Muscle of leg (tissue), 16 donors: ENCODE measurements around the gene PRAMEF10. TPM values are rescaled to one million over a fixed set of nuclear protein-coding genes. Genes with fewer than 3 reads are reported as not detected.
"Not testable (repeated sequence)": the region's sequence is repeated elsewhere in the genome, so short reads cannot be mapped to it uniquely, and the experiment has no call there.

Source experiments
- DNase-seq: peaks from one replicate; pipeline ENCODE4 v3.0.0; 2013
- H3K27ac ChIP-seq: one replicate; pipeline ENCODE4 v1.5.1; 2013; ENCODE audit warnings: mild to moderate bottlenecking, low read length, control low read depth
- H3K27me3 ChIP-seq: one replicate; pipeline ENCODE4 v1.6.1; 2013; ENCODE audit warnings: low read length; ENCODE audit not compliant: control insufficient read depth, insufficient read depth
- H3K36me3 ChIP-seq: one replicate; pipeline ENCODE4 v1.6.1; 2013; ENCODE audit warnings: low read length; ENCODE audit not compliant: control insufficient read depth, insufficient read depth
- H3K4me1 ChIP-seq: one replicate; pipeline ENCODE4 v1.6.1; 2013; ENCODE audit warnings: low read length; ENCODE audit not compliant: control insufficient read depth, insufficient read depth
- H3K4me3 ChIP-seq: one replicate; pipeline ENCODE4 v1.5.1; 2013; ENCODE audit warnings: low read length, control low read depth
- H3K9me3 ChIP-seq: replicated peaks from 2 replicates; pipeline ENCODE4 v1.6.1; 2013; ENCODE audit warnings: low read depth, low read length; ENCODE audit not compliant: control insufficient read depth
- WGBS: methylation state at CpG from one replicate; pipeline ENCODE4 v1.1.5; 2013; ENCODE audit warnings: missing lambda C conversion rate; ENCODE audit not compliant: insufficient coverage; 5-methylcytosine and 5-hydroxymethylcytosine counted together
- long read RNA-seq, 11 donors: transcript quantifications; one replicate each; lab custom pipeline, GENCODE V29; 2026
- polyA plus RNA-seq, 8 donors: library from polyadenylated mRNA; unstranded; fragments of 120-200 nt; gene quantifications; one replicate each; pipeline versions ENCODE4 v1.2.1 to v1.2.3, GENCODE V29; 2013; ENCODE audit warnings: inconsistent platforms in 1 of 8, low replicate concordance in 1 of 8; ENCODE audit not compliant: insufficient read length in 8 of 8, insufficient read depth in 1 of 8
- total RNA-seq: library from RNA; stranded (reverse); fragments of 120-200 nt; gene quantifications from one replicate; pipeline ENCODE4 v1.2.4, GENCODE V29; 2013

Gene PRAMEF10
- total RNA-seq (not detected), polyA plus RNA-seq (not detected)
- long read RNA-seq, donor 1 = 0 reads
- long read RNA-seq, donor 2 = 0 reads
- long read RNA-seq, donor 3 = 0 reads
- long read RNA-seq, donor 4 = 0 reads
- long read RNA-seq, donor 5 = 0 reads
- long read RNA-seq, donor 6 = 0 reads
- long read RNA-seq, donor 7 = 0 reads
- long read RNA-seq, donor 8 = 0 reads
- long read RNA-seq, donor 9 = 0 reads
- long read RNA-seq, donor 10 = 0 reads
- long read RNA-seq, donor 11 = 0 reads

GRCh38 chr1:12898170-12898569 lies at the start of gene PRAMEF10:
Gene PRAMEF10, minus strand, starts transcription at chr1:12898270. Its CDS starts 2,423 bp downstream, at chr1:12895847.
- not testable (repeated sequence) for H3K4me3 ChIP-seq, H3K27ac ChIP-seq, H3K4me1 ChIP-seq, H3K27me3 ChIP-seq, H3K36me3 ChIP-seq, DNase-seq, H3K9me3 ChIP-seq
- WGBS = no CpG with 5 or more reads among the region's 1 CpG

GRCh38 chr1:12947480-12947879 lies 49.4 kb upstream of the PRAMEF10 start, which contains the start of gene PRAMEF6:
Gene PRAMEF6, minus strand, starts transcription at chr1:12947580. Its CDS starts 5,062 bp downstream, at chr1:12942518.
- H3K4me1 ChIP-seq, H3K27ac ChIP-seq, H3K4me3 ChIP-seq, H3K9me3 ChIP-seq, H3K36me3 ChIP-seq, DNase-seq, H3K27me3 ChIP-seq: not testable (repeated sequence)
- no CpG with 5 or more reads among the region's 4 CpGs for WGBS

GRCh38 chr1:12924368-12924767 lies 26.3 kb upstream of the PRAMEF10 start:
- not testable (repeated sequence) for H3K27ac ChIP-seq, H3K4me1 ChIP-seq, H3K36me3 ChIP-seq, DNase-seq, H3K4me3 ChIP-seq, H3K9me3 ChIP-seq, H3K27me3 ChIP-seq
- no CpG with 5 or more reads among the region's 5 CpGs for WGBS

- not testable (repeated sequence) for DNase-seq, H3K36me3 ChIP-seq, H3K27me3 ChIP-seq, H3K9me3 ChIP-seq, H3K27ac ChIP-seq, H3K4me1 ChIP-seq, H3K4me3 ChIP-seq
- no CpG with 5 or more reads among the region's 2 CpGs for WGBS
These were observed 23.7 kb upstream of the PRAMEF10 start for GRCh38 chr1:12921749-12922148.

- not testable (repeated sequence) for H3K27ac ChIP-seq, H3K36me3 ChIP-seq, H3K9me3 ChIP-seq, H3K4me1 ChIP-seq, H3K4me3 ChIP-seq, H3K27me3 ChIP-seq, DNase-seq
- WGBS = no CpG with 5 or more reads among the region's 1 CpG
These were observed 18.2 kb upstream of the PRAMEF10 start, which contains the start of gene PRAMEF7 for GRCh38 chr1:12916310-12916709. Gene PRAMEF7, plus strand, starts transcription at chr1:12916610. Its CDS starts 1,083 bp downstream, at chr1:12917693.

GRCh38 chr1:12903793-12904572 lies 5.9 kb upstream of the PRAMEF10 start:
- not testable (repeated sequence) for H3K4me1 ChIP-seq, H3K4me3 ChIP-seq, H3K9me3 ChIP-seq, H3K36me3 ChIP-seq, DNase-seq, H3K27me3 ChIP-seq, H3K27ac ChIP-seq
- WGBS = no CpG with 5 or more reads among the region's 5 CpGs

- H3K27ac ChIP-seq, H3K9me3 ChIP-seq, H3K36me3 ChIP-seq, DNase-seq, H3K4me3 ChIP-seq, H3K4me1 ChIP-seq, H3K27me3 ChIP-seq: not testable (repeated sequence)
These were observed 1.1 kb upstream of the PRAMEF10 start for GRCh38 chr1:12899186-12899585.

GRCh38 chr1:12886101-12886500 lies 12.0 kb downstream of the PRAMEF10 start, which contains the start of gene PRAMEF4:
Gene PRAMEF4, minus strand, starts transcription at chr1:12886201. Its CDS starts 2,807 bp downstream, at chr1:12883394.
- not testable (repeated sequence) for H3K36me3 ChIP-seq, H3K27ac ChIP-seq, DNase-seq, H3K27me3 ChIP-seq, H3K9me3 ChIP-seq, H3K4me3 ChIP-seq, H3K4me1 ChIP-seq
- no CpG with 5 or more reads among the region's 3 CpGs for WGBS

GRCh38 chr1:12878453-12878852 lies 19.6 kb downstream of the PRAMEF10 start:
- H3K27ac ChIP-seq, H3K27me3 ChIP-seq, DNase-seq, H3K36me3 ChIP-seq, H3K9me3 ChIP-seq, H3K4me1 ChIP-seq, H3K4me3 ChIP-seq: not testable (repeated sequence)
- no CpG with 5 or more reads among the region's 4 CpGs for WGBS

- H3K9me3 ChIP-seq, DNase-seq, H3K4me3 ChIP-seq, H3K4me1 ChIP-seq, H3K36me3 ChIP-seq, H3K27ac ChIP-seq, H3K27me3 ChIP-seq: not testable (repeated sequence)
- no CpG with 5 or more reads among the region's 7 CpGs for WGBS
These were observed 34.8 kb downstream of the PRAMEF10 start for GRCh38 chr1:12863131-12863880.
